ENCODE results near the gene CTSD.
A peak's percentile ranks its signal among the peaks of the same experiment; 100 is the strongest.

Gene CTSD

GRCh38 chr11:1708716-1709115 is 55.0 kb downstream of the CTSD start:
- Mint-ChIP-seq H3K27ac (no peak overlapping the region), H3K9me3 (no peaks in the 10 kb centered on the region), H3K4me1 (peaks cover 18% of the 10 kb centered on the region), H3K4me3 (no peak overlapping the region), H3K27me3 (peaks cover 3% of the 10 kb centered on the region), H3K36me3 (no peaks in the 10 kb centered on the region)
- no peak for ATAC-seq (ENCODE audit: low read depth)
- no peak for DNase-seq (ENCODE audit: low spot score in 2 of 2)

DNA sequence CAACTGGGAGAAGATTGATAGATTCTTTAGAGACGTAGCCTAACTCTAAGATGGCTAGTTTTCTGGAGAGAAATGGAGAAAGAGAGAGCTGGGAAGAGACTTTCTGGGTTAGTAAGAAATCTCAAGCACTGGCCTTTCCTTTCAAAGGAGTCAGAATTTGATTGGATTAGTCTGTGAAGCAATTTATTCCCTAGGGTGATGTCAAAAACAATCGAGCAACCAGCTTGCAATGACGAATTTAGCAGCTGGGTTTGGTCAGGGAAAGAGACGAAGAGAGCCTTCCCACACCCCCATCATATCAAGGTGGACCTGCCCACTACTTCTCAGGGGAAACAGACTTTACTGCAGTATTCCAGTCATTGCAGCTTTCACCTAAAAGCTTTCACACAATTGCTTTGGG is 56.0 kb downstream of the CTSD start:
- peaks cover 3% of the 10 kb centered on the region for H3K27me3 Mint-ChIP-seq
- DNase-seq (ENCODE audit: low spot score in 2 of 2) (no peak), ATAC-seq (ENCODE audit: low read depth) (no peak)
- no peaks in the 10 kb centered on the region for H3K36me3 Mint-ChIP-seq
- H3K4me3 Mint-ChIP-seq: no peak overlapping the region
- H3K9me3 Mint-ChIP-seq: no peaks in the 10 kb centered on the region
- H3K4me1 Mint-ChIP-seq: peaks cover 18% of the 10 kb centered on the region
- H3K27ac Mint-ChIP-seq: no peak overlapping the region

DNA sequence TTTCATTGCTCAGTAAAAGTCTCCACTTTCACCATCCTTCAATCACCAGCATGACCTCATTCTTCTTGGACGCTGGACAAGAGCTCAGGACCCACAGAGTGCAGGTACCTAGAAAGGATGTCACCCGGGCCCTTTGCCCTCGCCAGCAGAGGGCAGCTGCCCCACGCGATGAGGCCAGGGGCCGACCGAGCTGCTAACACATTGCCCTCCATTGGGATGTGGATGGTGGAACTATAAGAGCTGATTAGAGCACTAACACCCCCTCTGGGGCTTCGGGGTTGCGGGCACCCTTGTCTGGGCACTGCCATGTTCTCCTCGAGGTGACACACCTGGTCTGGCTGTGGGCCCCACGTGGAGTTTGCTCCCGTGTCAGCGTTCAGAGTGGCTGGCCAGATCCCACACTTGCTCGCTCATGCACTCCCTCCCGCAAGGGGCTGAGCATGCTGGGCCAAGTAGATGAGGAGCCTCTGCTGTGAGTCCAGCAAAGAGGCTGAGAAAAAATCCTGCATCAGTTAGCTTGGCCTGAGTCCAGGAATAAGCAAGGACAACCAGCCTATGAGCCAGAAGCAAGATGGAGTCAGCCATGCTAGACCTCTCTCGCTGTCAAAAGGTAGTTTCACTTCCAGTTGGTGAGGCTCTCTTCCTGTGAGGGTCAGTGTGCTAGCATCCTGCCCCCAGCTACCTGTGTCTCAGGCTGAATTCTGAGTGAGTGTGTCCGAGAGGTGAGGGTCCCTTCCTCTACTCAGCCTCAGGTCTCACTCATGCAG is 56.9 kb downstream of the CTSD start:
- no peaks in the 10 kb centered on the region for H3K9me3 Mint-ChIP-seq
- ATAC-seq (ENCODE audit: low read depth) (peak; percentile 53), DNase-seq (ENCODE audit: low spot score in 2 of 2) (no peak)
- peaks cover 3% of the 10 kb centered on the region for H3K27me3 Mint-ChIP-seq
- H3K36me3 Mint-ChIP-seq: no peaks in the 10 kb centered on the region
- peak overlapping the region; percentile 28 for H3K27ac Mint-ChIP-seq
- no peak overlapping the region for H3K4me3 Mint-ChIP-seq
- H3K4me1 Mint-ChIP-seq: peaks cover 18% of the 10 kb centered on the region

DNA sequence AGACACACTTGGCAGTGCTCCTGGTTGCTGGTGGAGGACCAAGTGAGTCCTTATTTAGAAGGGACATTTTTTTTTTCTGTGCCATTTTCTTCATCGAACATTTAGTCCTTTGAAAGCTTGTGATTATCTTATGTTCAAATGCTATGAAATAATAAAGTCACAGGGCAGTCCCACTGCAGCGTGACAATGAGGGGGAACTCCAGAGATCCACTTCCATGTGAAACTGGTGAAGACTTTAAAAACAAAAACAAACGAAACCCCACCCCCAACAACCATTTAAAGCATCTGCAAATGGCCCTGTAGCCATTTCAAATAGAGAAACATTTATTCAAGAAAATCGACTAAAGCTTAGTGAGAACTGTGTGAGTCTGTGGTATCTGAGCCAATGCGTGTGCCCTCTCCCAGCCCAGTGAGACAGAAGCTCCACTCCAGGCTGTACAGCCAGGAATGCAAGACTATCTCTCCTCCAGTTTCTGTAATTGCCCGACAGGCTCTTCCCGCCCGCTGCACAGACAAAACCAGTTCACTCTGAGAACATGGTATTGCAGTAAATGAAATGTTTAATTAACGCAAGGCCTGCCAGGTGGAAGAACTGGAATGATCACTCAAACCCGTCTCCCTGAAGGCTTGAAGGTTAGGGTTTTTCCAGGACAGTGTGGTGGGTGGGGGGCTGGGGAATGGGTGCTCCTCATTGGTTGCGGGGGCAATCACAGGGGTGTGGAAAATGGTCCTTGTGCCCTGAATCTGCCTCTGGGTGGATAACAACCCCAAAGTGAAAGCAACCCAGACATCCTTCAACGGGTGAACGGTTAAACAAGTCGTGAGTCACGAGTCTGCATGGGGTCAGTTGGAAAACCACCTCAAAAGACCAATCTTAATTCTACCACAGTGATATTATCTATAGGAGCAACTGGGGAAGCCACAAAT is 58.3 kb downstream of the CTSD start:
- no peak overlapping the region for H3K27ac Mint-ChIP-seq
- H3K9me3 Mint-ChIP-seq: no peaks in the 10 kb centered on the region
- H3K27me3 Mint-ChIP-seq: peaks cover 3% of the 10 kb centered on the region
- ATAC-seq (ENCODE audit: low read depth) (peak; percentile 79), DNase-seq (ENCODE audit: low spot score in 2 of 2) (no peak)
- H3K4me3 Mint-ChIP-seq: no peak overlapping the region
- H3K4me1 Mint-ChIP-seq: peaks cover 18% of the 10 kb centered on the region
- H3K36me3 Mint-ChIP-seq: no peaks in the 10 kb centered on the region

DNA sequence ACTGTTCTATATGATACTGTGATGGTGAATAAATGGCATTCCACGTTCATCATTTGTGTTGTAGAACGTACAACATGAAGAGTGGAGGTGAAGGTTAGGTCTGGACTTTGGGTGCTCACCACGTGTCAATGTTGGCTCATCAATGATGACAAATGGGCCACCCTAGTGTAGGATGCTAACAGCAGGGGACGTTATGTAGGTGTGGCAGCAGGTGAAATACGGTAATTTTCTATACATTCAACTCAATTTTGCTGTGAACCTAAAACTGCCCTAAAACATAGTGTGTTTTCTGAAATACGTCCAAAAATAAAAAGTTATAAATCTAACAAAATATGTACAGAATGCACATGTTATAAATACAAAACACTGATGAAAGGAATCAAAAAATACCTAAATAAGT is 60.6 kb downstream of the CTSD start:
- H3K36me3 Mint-ChIP-seq: no peaks in the 10 kb centered on the region
- H3K27me3 Mint-ChIP-seq: peaks cover 11% of the 10 kb centered on the region
- ATAC-seq (ENCODE audit: low read depth) (no peak), DNase-seq (ENCODE audit: low spot score in 2 of 2) (no peak)
- H3K4me1 Mint-ChIP-seq: peaks cover 18% of the 10 kb centered on the region
- H3K4me3 Mint-ChIP-seq: no peak overlapping the region
- H3K27ac Mint-ChIP-seq: no peak overlapping the region
- no peaks in the 10 kb centered on the region for H3K9me3 Mint-ChIP-seq
